Measurements from ENCODE around the gene S100A9. TPM values are rescaled to one million over a fixed set of nuclear protein-coding genes. Genes with fewer than 3 reads are reported as not detected.

S100A9 gene
- total and polyA plus RNA-seq, 9 donors: 8.8 to 96.3 (median 33.2) TPM

DNA sequence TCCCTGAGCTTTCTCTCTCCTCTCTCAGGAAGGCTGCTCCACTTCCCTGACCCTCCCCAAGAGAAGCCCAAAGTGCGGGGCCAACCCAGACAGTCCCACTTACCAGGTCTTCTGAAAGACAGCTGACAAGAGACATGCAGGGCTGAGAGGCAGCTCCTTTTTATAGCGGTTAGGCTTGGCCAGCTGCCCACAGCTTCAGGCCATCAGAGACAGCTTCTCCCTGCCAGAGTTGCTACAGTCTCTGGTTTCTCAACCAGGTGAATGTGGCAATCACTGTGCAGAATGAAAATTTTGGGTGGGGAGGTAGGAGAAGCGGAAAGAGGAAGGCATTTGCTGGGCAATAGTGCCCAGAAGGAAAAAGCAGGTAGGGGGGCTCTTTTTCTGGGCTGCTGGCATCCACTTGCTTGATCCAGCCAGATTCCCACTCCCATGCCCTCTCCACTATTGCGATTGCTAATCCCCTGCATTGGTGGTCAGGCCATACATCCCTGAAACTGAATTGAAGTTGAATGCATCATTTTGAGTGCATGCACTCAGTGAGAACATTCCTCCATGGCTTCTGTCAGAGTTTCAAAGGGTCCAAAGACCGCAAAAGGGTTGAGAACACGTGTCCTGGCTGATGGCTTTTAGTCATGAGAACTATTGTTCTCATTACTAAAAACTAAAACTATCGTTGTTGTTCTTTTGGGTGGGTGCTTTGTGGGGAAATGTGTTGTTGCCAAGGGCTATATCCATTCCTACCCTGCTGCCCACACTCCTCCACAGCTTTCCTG, 33.5 kb downstream of the S100A9 start, which contains the start of gene S100A8:
TSS of gene S100A8 (minus strand) at position 136 of the 773 bp plus-strand sequence. CDS start 538 bp downstream, outside the sequence.
- Histone ChIP-seq H3K9me3 (no peaks in the 10 kb centered on the region), H3K27me3 (no peaks in the 10 kb centered on the region), H3K36me3 (no peaks in the 10 kb centered on the region), H3K27ac (no peak within 1 kb of the TSS), H3K4me3 (no peak within 1 kb of the TSS), H3K4me1 (ENCODE audit: insufficient read depth) (no peaks in the 10 kb centered on the region)
- intact Hi-C loops (cut with DNase I): no loop called here
- no peak for DNase-seq
- TF ChIP-seq POLR2A (IDR thresholded peaks at IDR 0.05) (no peak), CTCF (IDR thresholded peaks at IDR 0.05) (no peak), EP300 (IDR thresholded peaks at IDR 0.05) (no peak)
- 71 to 81% (median 74%) methylated on average over 7 of the region's 7 CpGs for WGBS, 3 donors

DNA sequence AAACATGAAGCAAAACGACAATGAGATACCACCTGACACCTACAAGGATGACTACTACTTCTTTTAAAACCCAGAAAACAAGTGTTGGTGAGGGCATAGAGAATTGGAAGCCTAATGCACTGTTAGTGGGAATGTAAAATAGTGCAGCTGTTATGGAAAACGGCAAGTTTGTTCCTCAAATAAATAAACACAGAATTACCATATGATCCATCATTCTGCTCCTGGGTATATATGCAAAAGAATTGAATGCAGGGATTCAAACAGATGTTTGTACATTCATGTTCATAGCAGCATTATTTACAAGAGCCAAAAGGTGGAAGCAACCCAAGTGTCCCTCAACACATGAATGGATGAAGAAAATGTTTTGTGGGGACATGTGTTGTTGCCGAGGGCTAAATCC, 34.6 kb downstream of the S100A9 start:
- 28 to 51% (median 30%) methylated on average over 3 of the region's 3 CpGs for WGBS, 3 donors
- intact Hi-C loops (cut with DNase I): no loop called here
- DNase-seq: no peak
- no peak for TF ChIP-seq EP300 (IDR thresholded peaks at IDR 0.05)
- TF ChIP-seq CTCF (IDR thresholded peaks at IDR 0.05): no peak
- TF ChIP-seq POLR2A (IDR thresholded peaks at IDR 0.05): no peak
- no peaks in the 10 kb centered on the region for H3K4me1 ChIP-seq (ENCODE audit: insufficient read depth)
- no peaks in the 10 kb centered on the region for H3K36me3 ChIP-seq
- no peaks in the 10 kb centered on the region for H3K9me3 ChIP-seq
- H3K4me3 ChIP-seq: no peak overlapping the region
- H3K27me3 ChIP-seq: no peaks in the 10 kb centered on the region
- no peak overlapping the region for H3K27ac ChIP-seq

DNA sequence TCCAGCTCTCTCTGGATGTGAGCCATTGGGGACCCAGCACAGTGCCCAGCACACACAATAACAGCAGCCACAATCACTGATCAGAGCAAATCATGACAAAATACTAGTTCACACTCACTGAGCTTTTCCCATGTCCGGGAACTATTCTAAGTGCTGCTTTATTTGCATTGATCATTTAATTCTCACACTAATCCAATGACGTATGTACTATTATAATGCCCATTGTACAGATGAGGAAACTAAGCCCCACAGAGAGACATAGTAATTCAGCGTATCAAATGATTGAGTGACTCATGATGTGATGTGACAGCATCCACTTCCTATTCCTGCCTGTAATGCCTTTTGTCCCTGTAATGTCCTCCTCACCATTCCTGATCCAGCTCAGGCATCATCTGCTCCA, 35.2 kb downstream of the S100A9 start:
- H3K27me3 ChIP-seq: no peaks in the 10 kb centered on the region
- intact Hi-C loops (cut with DNase I): no loop called here
- 83 to 90% (median 85%) methylated on average over 3 of the region's 3 CpGs for WGBS, 3 donors
- H3K9me3 ChIP-seq: no peaks in the 10 kb centered on the region
- H3K36me3 ChIP-seq: no peaks in the 10 kb centered on the region
- TF ChIP-seq EP300 (IDR thresholded peaks at IDR 0.05): no peak
- no peak for TF ChIP-seq CTCF (IDR thresholded peaks at IDR 0.05)
- no peak overlapping the region for H3K4me3 ChIP-seq
- H3K4me1 ChIP-seq (ENCODE audit: insufficient read depth): no peaks in the 10 kb centered on the region
- no peak overlapping the region for H3K27ac ChIP-seq
- no peak for DNase-seq

DNA sequence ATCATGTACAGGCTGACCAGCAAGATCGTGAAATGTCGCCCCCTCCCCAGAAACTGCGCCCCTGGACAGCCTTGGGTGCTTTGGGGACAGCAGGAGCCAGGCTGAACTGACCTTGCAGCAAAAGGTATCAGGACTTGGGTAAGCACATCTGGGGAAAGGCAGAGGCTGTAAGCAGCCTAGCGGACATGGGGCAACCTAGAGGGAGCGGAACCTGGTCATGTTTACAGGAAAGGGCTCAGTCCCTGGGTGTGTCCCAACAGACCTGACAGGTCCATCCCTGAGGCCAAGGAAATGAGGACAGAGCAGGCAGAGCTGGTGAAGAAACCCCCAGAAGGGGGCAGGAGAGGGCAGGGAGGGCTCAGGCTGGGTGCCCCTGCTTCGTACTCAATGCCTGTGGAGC, 36.3 kb downstream of the S100A9 start:
- no peak overlapping the region for H3K4me3 ChIP-seq
- no peaks in the 10 kb centered on the region for H3K4me1 ChIP-seq (ENCODE audit: insufficient read depth)
- no peaks in the 10 kb centered on the region for H3K36me3 ChIP-seq
- H3K27me3 ChIP-seq: no peaks in the 10 kb centered on the region
- no peaks in the 10 kb centered on the region for H3K9me3 ChIP-seq
- no peak for DNase-seq
- 65 to 81% (median 81%) methylated on average over 6 of the region's 6 CpGs for WGBS, 3 donors
- no peak for TF ChIP-seq CTCF (IDR thresholded peaks at IDR 0.05)
- no peak for TF ChIP-seq EP300 (IDR thresholded peaks at IDR 0.05)
- TF ChIP-seq POLR2A (IDR thresholded peaks at IDR 0.05): no peak
- intact Hi-C loops (cut with DNase I): no loop called here
- no peak overlapping the region for H3K27ac ChIP-seq

All from ovary (tissue), 9 donors.